HepG2 (cell line): ENCODE data around the gene METTL4. TPM values are rescaled to one million over a fixed set of nuclear protein-coding genes. Genes with fewer than 3 reads are reported as not detected.

ENCODE experiments used
- ATAC-seq: fragments of 200-7000 bp; cut with Tn5 transposase; 3 replicates; pipeline ENCODE4 v1.9.1; 2020; ENCODE audit warnings: mild to moderate bottlenecking, moderate library complexity
- BruUV-seq: library from RNA; stranded (reverse); fragments of 400-500 nt; replicated peaks from 2 replicates; lab custom pipeline; 2021; lab: Mats Ljungman, UMichigan
- CTCF ChIA-PET: fragments of 300-600 bp; formaldehyde crosslinking; extraction: SDS; loops from one replicate; lab custom pipeline; 2021; ENCODE audit warnings: low total read pairs, inconsistent platforms, low intra/inter-chr PET ratio; lab: Yijun Ruan, JAX
- POLR2A ChIA-PET: fragments of 350-600 bp; sonication (Branson Sonifier 250); formaldehyde crosslinking; loops from one replicate; lab custom pipeline; 2020; ENCODE audit warnings: antibody characterized with exemption, inconsistent platforms; lab: Yijun Ruan, JAX
- DNase-seq: peaks from one replicate; pipeline ENCODE4 v3.0.0-alpha.2; 2015; ENCODE audit warnings: low spot score
- FAIRE-seq: peaks from 3 replicates; lab custom pipeline; 2011; peaks lifted over from hg19 to GRCh38; lab: Jason Lieb, UNC
- H2AFZ ChIP-seq: one replicate; pipeline ENCODE4 v1.6.1; 2011; ENCODE audit warnings: low read length, inconsistent platforms
- H3K27ac ChIP-seq: fragments of 300-600 bp; 3 replicates; pipeline ENCODE4 v1.8.0; 2011; ENCODE audit warnings: mixed run types, mild to moderate bottlenecking, mixed read lengths, low read length, inconsistent platforms; ENCODE audit not compliant: insufficient read depth; ENCODE audit errors: extremely low read length
- H3K27me3 ChIP-seq, 2 experiments: fragments of 200-600 bp in 1 of 2; 2 replicates in 1 of 2; 3 replicates in 1 of 2; pipeline versions ENCODE4 v1.6.0 to v1.8.0; 2011; ENCODE audit warnings: low read length in 2 of 2, mild to moderate bottlenecking in 2 of 2, moderate library complexity in 2 of 2, inconsistent platforms in 1 of 2; ENCODE audit not compliant: insufficient read depth in 2 of 2, control insufficient read depth in 1 of 2
- H3K36me3 ChIP-seq, 2 experiments: fragments of 200-600 bp in 1 of 2; replicated peaks in 1 of 2; 2 replicates in 1 of 2; 3 replicates in 1 of 2; pipeline versions ENCODE4 v1.5.1 to v1.8.0; 2011; ENCODE audit warnings: low read length in 2 of 2, inconsistent platforms in 1 of 2; ENCODE audit not compliant: insufficient read depth in 2 of 2, control insufficient read depth in 1 of 2
- H3K4me1 ChIP-seq: 2 replicates; pipeline ENCODE4 v1.5.1; 2012; ENCODE audit warnings: low read length, inconsistent platforms; ENCODE audit not compliant: insufficient read depth
- H3K4me2 ChIP-seq: 2 replicates; pipeline ENCODE4 v1.6.0; 2011; ENCODE audit warnings: low read depth, low read length, inconsistent platforms
- H3K4me3 ChIP-seq, 3 experiments: fragments of 200-600 bp in 1 of 3; sonication (generic), shearing (Covaris generic) in 1 of 3; replicated peaks in 1 of 3; 2 replicates each; pipeline ENCODE4 v1.5.1; 2011 to 2016; ENCODE audit warnings: low read length in 3 of 3, inconsistent platforms in 2 of 3, low read depth in 2 of 3, mild to moderate bottlenecking in 2 of 3, control low read depth in 1 of 3, mixed read lengths in 1 of 3; ENCODE audit not compliant: insufficient read depth in 1 of 3
- H3K79me2 ChIP-seq: one replicate; pipeline ENCODE4 v1.6.1; 2011; ENCODE audit warnings: low read length, inconsistent platforms; ENCODE audit not compliant: insufficient read depth
- H3K9ac ChIP-seq: 2 replicates; pipeline ENCODE4 v1.6.0; 2011; ENCODE audit warnings: mild to moderate bottlenecking, low read depth, low read length, inconsistent platforms; ENCODE audit not compliant: insufficient read depth
- H3K9me3 ChIP-seq: 2 replicates; pipeline ENCODE4 v1.5.1; 2012; ENCODE audit warnings: mild to moderate bottlenecking, low read length
- H4K20me1 ChIP-seq: 2 replicates; pipeline ENCODE4 v1.6.0; 2011; ENCODE audit warnings: inconsistent platforms, mild to moderate bottlenecking, low read length, moderate library complexity; ENCODE audit not compliant: insufficient read depth
- EED ChIP-seq: sonication (generic); formaldehyde crosslinking; IDR thresholded peaks from 2 replicates; pipeline ENCODE4 v1.5.0; 2020; ENCODE audit warnings: mild to moderate bottlenecking, missing genetic modification reagents
- HOXA7 ChIP-seq: sonication (generic); formaldehyde crosslinking; IDR thresholded peaks from 2 replicates; pipeline ENCODE4 v1.8.1; 2022; ENCODE audit warnings: mild to moderate bottlenecking, missing genetic modification reagents, moderate library complexity
- MAFG ChIP-seq: sonication (generic); formaldehyde crosslinking; IDR thresholded peaks from 2 replicates; pipeline ENCODE4 v1.5.1; 2020; ENCODE audit warnings: mild to moderate bottlenecking, missing genetic modification reagents
- RBAK ChIP-seq: sonication (generic); formaldehyde crosslinking; IDR thresholded peaks from 2 replicates; pipeline ENCODE4 v1.5.1; 2020; ENCODE audit warnings: mild to moderate bottlenecking, missing genetic modification reagents
- SMAD9 ChIP-seq: sonication (generic); formaldehyde crosslinking; IDR thresholded peaks from 2 replicates; pipeline ENCODE4 v1.5.1; 2020; ENCODE audit warnings: mild to moderate bottlenecking, missing genetic modification reagents
- SP1 ChIP-seq, 2 experiments: fragments of 450-650 bp in 1 of 2; sonication (generic) in 1 of 2; formaldehyde crosslinking in 1 of 2; IDR thresholded peaks; 2 replicates each; pipeline versions ENCODE4 v1.4.0 to v1.6.1; 2016 to 2020; ENCODE audit warnings: missing genetic modification reagents in 1 of 2
- ZNF367 ChIP-seq: sonication (generic); formaldehyde crosslinking; IDR thresholded peaks from 2 replicates; pipeline ENCODE4 v1.4.0; 2020; ENCODE audit warnings: missing genetic modification reagents, borderline replicate concordance
- WGBS: methylation state at CpG from one replicate; pipeline ENCODE4 v1.1.6; 2017; ENCODE audit warnings: low lambda C conversion rate; 5-methylcytosine and 5-hydroxymethylcytosine counted together
- in situ Hi-C: cut with HindIII; loops from 2 replicates; pipeline ENCODE4 v1.10.0; 2017; ENCODE audit warnings: low pct_unique_long_range_greater_than_20kb; ENCODE audit not compliant: extremely low pct_ligation_motif_present
- intact Hi-C: fragments of 100-400 bp; cut with micrococcal nuclease; formaldehyde crosslinking; loops from one replicate; pipeline ENCODE4 v1.10.0; 2022; ENCODE audit not compliant: unreplicated experiment
- polyA plus RNA-seq, 8 experiments: library from polyadenylated mRNA; depleted of rRNA in 3 of 8; stranded (reverse) in 7 of 8; unstranded in 1 of 8; fragments of >200 nt; fragmentation: Illumina TruSeq in 4 of 8; extraction: Trizol in 4 of 8; gene quantifications; 2 replicates each; pipeline versions ENCODE4 v1.2.1 to v1.2.3, GENCODE V29; 2011 to 2016; ENCODE audit warnings: low read depth in 4 of 8, missing spikeins in 1 of 8, mixed read lengths in 1 of 8; ENCODE audit not compliant: insufficient read depth in 1 of 8
- total RNA-seq, 5 experiments: library from RNA; depleted of rRNA; stranded (reverse); fragments of >200 nt; fragmentation: Illumina TruSeq; extraction: Trizol; gene quantifications; 2 replicates each; pipeline ENCODE4 v1.2.3, GENCODE V29; 2016; ENCODE audit warnings: low read depth in 1 of 5
- TF ChIP-seq, protein P1 (sequence below): sonication (generic); formaldehyde crosslinking; IDR thresholded peaks from 2 replicates; pipeline ENCODE4 v1.4.0; 2020; ENCODE audit warnings: missing genetic modification reagents

Gene METTL4
- total and polyA plus RNA-seq, 2 of the 13 experiments (the other 11 are each of a cell fraction or from before 2014, with no cell fraction given), result 6.8 to 8.1 TPM

GRCh38 chr18:2508678-2509077 lies 62.6 kb downstream of the METTL4 start:
- BruUV-seq, result no TSS peak
- H3K79me2 ChIP-seq, result no peaks in the 10 kb centered on the region
- H3K27ac ChIP-seq, result no peak overlapping the region
- no peaks in the 10 kb centered on the region for H4K20me1 ChIP-seq
- FAIRE-seq (no peak), ATAC-seq (no peak), DNase-seq (no peak)
- no peaks in the 10 kb centered on the region for H3K27me3 ChIP-seq
- no peak overlapping the region for H2AFZ ChIP-seq
- H3K4me1 ChIP-seq, result no peaks in the 10 kb centered on the region
- H3K9me3 ChIP-seq, result no peaks in the 10 kb centered on the region
- no peak overlapping the region for H3K4me2 ChIP-seq
- TF ChIP-seq MAFG (CRISPR knock-in tag) (no peak), RBAK (CRISPR knock-in tag) (no peak), SP1 (IDR thresholded peaks at IDR 0.05) (no peak), SP1 (CRISPR knock-in tag; IDR thresholded peaks at IDR 0.05) (no peak), EED (no peak), HOXA7 (CRISPR knock-in tag) (no peak), ZNF367 (CRISPR knock-in tag) (no peak), SMAD9 (CRISPR knock-in tag) (no peak)
- TF ChIP-seq, protein P1, sequence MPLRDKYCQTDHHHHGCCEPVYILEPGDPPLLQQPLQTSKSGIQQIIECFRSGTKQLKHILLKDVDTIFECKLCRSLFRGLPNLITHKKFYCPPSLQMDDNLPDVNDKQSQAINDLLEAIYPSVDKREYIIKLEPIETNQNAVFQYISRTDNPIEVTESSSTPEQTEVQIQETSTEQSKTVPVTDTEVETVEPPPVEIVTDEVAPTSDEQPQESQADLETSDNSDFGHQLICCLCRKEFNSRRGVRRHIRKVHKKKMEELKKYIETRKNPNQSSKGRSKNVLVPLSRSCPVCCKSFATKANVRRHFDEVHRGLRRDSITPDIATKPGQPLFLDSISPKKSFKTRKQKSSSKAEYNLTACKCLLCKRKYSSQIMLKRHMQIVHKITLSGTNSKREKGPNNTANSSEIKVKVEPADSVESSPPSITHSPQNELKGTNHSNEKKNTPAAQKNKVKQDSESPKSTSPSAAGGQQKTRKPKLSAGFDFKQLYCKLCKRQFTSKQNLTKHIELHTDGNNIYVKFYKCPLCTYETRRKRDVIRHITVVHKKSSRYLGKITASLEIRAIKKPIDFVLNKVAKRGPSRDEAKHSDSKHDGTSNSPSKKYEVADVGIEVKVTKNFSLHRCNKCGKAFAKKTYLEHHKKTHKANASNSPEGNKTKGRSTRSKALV (CRISPR knock-in tag), result no peak
- WGBS, result 3% methylated on average over 3 of the region's 3 CpGs
- POLR2A ChIA-PET, result no interaction called here
- in situ Hi-C loops, result no loop called here
- H3K4me3 ChIP-seq, result no peak overlapping the region
- H3K36me3 ChIP-seq, result no peaks in the 10 kb centered on the region
- intact Hi-C loops, result no loop called here
- CTCF ChIA-PET, result no interaction called here
- no peak overlapping the region for H3K9ac ChIP-seq
